NOMO-1 treated with DMSO at 0.1 percent for 48 hours (cell line): Measurements from ENCODE around the gene CPAMD8.

Experiments used
- DNase-seq: peaks from one replicate; lab custom pipeline; 2025; ENCODE audit not compliant: unreplicated experiment; lab: John Stamatoyannopoulos, UW

Gene CPAMD8

GRCh38 chr19:16921766-16922591 is 104.6 kb downstream of the CPAMD8 start:
- no peak for DNase-seq

GRCh38 chr19:16920816-16921529 is 105.6 kb downstream of the CPAMD8 start:
- DNase-seq: no peak

- DNase-seq: no peak
Measured at GRCh38 chr19:16919496-16919895, 107.1 kb downstream of the CPAMD8 start.

GRCh38 chr19:16917401-16917800 is 109.2 kb downstream of the CPAMD8 start:
- DNase-seq: no peak

- DNase-seq: no peak
Measured at GRCh38 chr19:16915734-16916133, 110.9 kb downstream of the CPAMD8 start.

GRCh38 chr19:16915135-16915534 is 111.5 kb downstream of the CPAMD8 start:
- no peak for DNase-seq

GRCh38 chr19:16914421-16914820 is 112.2 kb downstream of the CPAMD8 start:
- no peak for DNase-seq

GRCh38 chr19:16912780-16913179 is 113.8 kb downstream of the CPAMD8 start:
- DNase-seq: no peak

- no peak for DNase-seq
Measured at GRCh38 chr19:16911046-16911445, 115.6 kb downstream of the CPAMD8 start.

- DNase-seq: no peak
Measured at GRCh38 chr19:16908759-16909158, 117.9 kb downstream of the CPAMD8 start.

GRCh38 chr19:16904599-16904998 is 122.0 kb downstream of the CPAMD8 start:
- DNase-seq: no peak

GRCh38 chr19:16903347-16903746 is 123.3 kb downstream of the CPAMD8 start:
- DNase-seq: no peak

GRCh38 chr19:16902545-16902944 is 124.1 kb downstream of the CPAMD8 start:
- no peak for DNase-seq

GRCh38 chr19:16901491-16902175 is 125.0 kb downstream of the CPAMD8 start:
- DNase-seq: no peak

- DNase-seq: peak; percentile 53
Measured at GRCh38 chr19:16899566-16900075, 127.0 kb downstream of the CPAMD8 start.

- DNase-seq: no peak
Measured at GRCh38 chr19:16898361-16899015, 128.1 kb downstream of the CPAMD8 start.

- no peak for DNase-seq
Measured at GRCh38 chr19:16897856-16898161, 128.8 kb downstream of the CPAMD8 start.

- DNase-seq: peak; percentile 86
Measured at GRCh38 chr19:16897029-16897855, 129.4 kb downstream of the CPAMD8 start.

GRCh38 chr19:16896146-16897028 is 130.2 kb downstream of the CPAMD8 start:
- DNase-seq: peak; percentile 63
